Measurements from ENCODE around the gene TTC28.

- no peak for TF ChIP-seq CTCF (IDR thresholded peaks at IDR 0.05)
- no peak for TF ChIP-seq POLR2A (IDR thresholded peaks at IDR 0.05)
Observed at GRCh38 chr22:28366856-28367255, 312.8 kb downstream of the TTC28 start.

All from heart left ventricle (tissue), 13 donors.